A549 (cell line): ENCODE data around the gene CPT1A.

Experiments used
- BHLHE40 ChIP-seq: IDR thresholded peaks from 2 replicates; pipeline ENCODE4 v1.6.1; 2012; ENCODE audit warnings: low read depth, low read length, inconsistent platforms
- CEBPB ChIP-seq, 2 experiments: fragments of >200 bp in 1 of 2; sonication (Bioruptor Twin) in 1 of 2; formaldehyde crosslinking in 1 of 2; IDR thresholded peaks; 2 replicates each; pipeline ENCODE4 v1.6.1; 2012 to 2016
- GATA3 ChIP-seq: IDR thresholded peaks from 2 replicates; pipeline ENCODE4 v1.6.1; 2012; ENCODE audit warnings: borderline replicate concordance
- HOXA7 ChIP-seq: fragments of 250-450 bp; sonication (Bioruptor Pico); IDR thresholded peaks from 2 replicates; pipeline ENCODE4 v1.5.0; 2020; ENCODE audit warnings: mild to moderate bottlenecking, moderate library complexity
- JUN ChIP-seq, 2 experiments: fragments of >200 bp; sonication (Bioruptor Twin); formaldehyde crosslinking; IDR thresholded peaks; 2 replicates in 1 of 2; 3 replicates in 1 of 2; pipeline ENCODE4 v1.6.1; 2016 to 2017
- MAFK ChIP-seq: fragments of 450-650 bp; IDR thresholded peaks from 2 replicates; pipeline ENCODE4 v1.6.1; 2014; ENCODE audit not compliant: partially characterized antibody
- POLR2A ChIP-seq: IDR thresholded peaks from 2 replicates; pipeline ENCODE4 v1.6.1; 2012; ENCODE audit warnings: mild to moderate bottlenecking, low read length
- RNF2 ChIP-seq: fragments of 200-600 bp; sonication (generic); IDR thresholded peaks from 2 replicates; pipeline ENCODE4 v1.6.1; 2016; ENCODE audit warnings: low read depth, mild to moderate bottlenecking, antibody characterized with exemption, moderate library complexity, borderline replicate concordance
- SMC3 ChIP-seq: fragments of >200 bp; sonication (Bioruptor Twin); formaldehyde crosslinking; IDR thresholded peaks from 3 replicates; pipeline ENCODE4 v1.6.1; 2018; ENCODE audit warnings: inconsistent platforms
- ZFP36 ChIP-seq: fragments of 450-650 bp; IDR thresholded peaks from 2 replicates; pipeline ENCODE4 v1.6.1; 2014; ENCODE audit warnings: borderline replicate concordance; ENCODE audit not compliant: partially characterized antibody
- TF ChIP-seq, protein P1 (sequence below): fragments of 200-600 bp; sonication (generic); IDR thresholded peaks from 2 replicates; pipeline ENCODE4 v1.6.1; 2016; ENCODE audit warnings: antibody characterized with exemption, mild to moderate bottlenecking, moderate library complexity
- TF ChIP-seq, protein P2 (sequence below): fragments of >200 bp; sonication (Bioruptor Twin); formaldehyde crosslinking; IDR thresholded peaks from 3 replicates; pipeline ENCODE4 v1.5.1; 2016

DNA sequence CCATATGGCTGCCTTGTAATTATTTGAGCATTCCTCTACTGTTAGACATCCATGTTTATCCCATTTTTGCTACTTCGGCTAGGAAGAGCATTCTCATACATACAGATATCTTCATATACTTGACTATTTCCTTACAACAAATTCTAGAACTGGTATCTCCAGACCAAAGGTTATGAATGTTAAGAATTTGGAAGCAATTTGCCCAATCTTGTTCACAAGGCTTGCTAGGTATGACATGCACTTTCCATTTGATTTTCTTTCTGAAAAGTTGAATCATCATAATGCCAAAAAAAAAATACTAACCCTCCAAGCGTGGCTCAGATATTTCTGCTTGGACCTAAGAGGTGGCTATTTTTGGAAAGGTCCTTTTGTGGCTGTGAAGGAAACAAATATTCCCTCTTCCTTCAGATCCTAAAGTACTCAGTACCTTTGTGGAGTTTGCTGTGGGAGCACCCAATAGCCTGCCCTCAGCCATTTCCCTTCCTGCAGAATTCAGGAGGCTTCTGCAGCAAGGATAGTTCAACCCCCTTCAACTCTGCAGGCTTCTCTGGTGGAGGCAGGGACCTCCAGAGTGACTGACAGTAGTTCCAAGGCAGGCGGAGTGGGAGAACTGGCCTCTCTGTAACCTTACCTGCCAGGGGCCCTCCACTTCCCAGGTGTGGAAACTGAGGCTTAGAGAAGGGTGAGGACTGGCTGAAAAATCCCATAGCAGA is 22.0 kb upstream of the CPT1A start:
- TF ChIP-seq POLR2A (no peak), CEBPB (IDR thresholded peaks at IDR 0.05) (no peak), JUN (IDR thresholded peaks at IDR 0.05) (no peak), MAFK (no peak), SMC3 (no peak), HOXA7 (no peak), GATA3 (no peak), ZFP36 (no peak), RNF2 (no peak), BHLHE40 (no peak)
- TF ChIP-seq, protein P1, sequence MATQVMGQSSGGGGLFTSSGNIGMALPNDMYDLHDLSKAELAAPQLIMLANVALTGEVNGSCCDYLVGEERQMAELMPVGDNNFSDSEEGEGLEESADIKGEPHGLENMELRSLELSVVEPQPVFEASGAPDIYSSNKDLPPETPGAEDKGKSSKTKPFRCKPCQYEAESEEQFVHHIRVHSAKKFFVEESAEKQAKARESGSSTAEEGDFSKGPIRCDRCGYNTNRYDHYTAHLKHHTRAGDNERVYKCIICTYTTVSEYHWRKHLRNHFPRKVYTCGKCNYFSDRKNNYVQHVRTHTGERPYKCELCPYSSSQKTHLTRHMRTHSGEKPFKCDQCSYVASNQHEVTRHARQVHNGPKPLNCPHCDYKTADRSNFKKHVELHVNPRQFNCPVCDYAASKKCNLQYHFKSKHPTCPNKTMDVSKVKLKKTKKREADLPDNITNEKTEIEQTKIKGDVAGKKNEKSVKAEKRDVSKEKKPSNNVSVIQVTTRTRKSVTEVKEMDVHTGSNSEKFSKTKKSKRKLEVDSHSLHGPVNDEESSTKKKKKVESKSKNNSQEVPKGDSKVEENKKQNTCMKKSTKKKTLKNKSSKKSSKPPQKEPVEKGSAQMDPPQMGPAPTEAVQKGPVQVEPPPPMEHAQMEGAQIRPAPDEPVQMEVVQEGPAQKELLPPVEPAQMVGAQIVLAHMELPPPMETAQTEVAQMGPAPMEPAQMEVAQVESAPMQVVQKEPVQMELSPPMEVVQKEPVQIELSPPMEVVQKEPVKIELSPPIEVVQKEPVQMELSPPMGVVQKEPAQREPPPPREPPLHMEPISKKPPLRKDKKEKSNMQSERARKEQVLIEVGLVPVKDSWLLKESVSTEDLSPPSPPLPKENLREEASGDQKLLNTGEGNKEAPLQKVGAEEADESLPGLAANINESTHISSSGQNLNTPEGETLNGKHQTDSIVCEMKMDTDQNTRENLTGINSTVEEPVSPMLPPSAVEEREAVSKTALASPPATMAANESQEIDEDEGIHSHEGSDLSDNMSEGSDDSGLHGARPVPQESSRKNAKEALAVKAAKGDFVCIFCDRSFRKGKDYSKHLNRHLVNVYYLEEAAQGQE = no peak
- TF ChIP-seq, protein P2, sequence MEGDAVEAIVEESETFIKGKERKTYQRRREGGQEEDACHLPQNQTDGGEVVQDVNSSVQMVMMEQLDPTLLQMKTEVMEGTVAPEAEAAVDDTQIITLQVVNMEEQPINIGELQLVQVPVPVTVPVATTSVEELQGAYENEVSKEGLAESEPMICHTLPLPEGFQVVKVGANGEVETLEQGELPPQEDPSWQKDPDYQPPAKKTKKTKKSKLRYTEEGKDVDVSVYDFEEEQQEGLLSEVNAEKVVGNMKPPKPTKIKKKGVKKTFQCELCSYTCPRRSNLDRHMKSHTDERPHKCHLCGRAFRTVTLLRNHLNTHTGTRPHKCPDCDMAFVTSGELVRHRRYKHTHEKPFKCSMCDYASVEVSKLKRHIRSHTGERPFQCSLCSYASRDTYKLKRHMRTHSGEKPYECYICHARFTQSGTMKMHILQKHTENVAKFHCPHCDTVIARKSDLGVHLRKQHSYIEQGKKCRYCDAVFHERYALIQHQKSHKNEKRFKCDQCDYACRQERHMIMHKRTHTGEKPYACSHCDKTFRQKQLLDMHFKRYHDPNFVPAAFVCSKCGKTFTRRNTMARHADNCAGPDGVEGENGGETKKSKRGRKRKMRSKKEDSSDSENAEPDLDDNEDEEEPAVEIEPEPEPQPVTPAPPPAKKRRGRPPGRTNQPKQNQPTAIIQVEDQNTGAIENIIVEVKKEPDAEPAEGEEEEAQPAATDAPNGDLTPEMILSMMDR = no peak
